GM19238 (cell line): Measurements from ENCODE around the gene HOXB1.
A peak's percentile ranks its signal among the peaks of the same experiment; 100 is the strongest.

ENCODE experiments used
- DNase-seq: peaks from one replicate; pipeline ENCODE4 v3.0.0; 2011; ENCODE audit warnings: low spot score; ENCODE audit not compliant: insufficient read length

Gene HOXB1

DNA sequence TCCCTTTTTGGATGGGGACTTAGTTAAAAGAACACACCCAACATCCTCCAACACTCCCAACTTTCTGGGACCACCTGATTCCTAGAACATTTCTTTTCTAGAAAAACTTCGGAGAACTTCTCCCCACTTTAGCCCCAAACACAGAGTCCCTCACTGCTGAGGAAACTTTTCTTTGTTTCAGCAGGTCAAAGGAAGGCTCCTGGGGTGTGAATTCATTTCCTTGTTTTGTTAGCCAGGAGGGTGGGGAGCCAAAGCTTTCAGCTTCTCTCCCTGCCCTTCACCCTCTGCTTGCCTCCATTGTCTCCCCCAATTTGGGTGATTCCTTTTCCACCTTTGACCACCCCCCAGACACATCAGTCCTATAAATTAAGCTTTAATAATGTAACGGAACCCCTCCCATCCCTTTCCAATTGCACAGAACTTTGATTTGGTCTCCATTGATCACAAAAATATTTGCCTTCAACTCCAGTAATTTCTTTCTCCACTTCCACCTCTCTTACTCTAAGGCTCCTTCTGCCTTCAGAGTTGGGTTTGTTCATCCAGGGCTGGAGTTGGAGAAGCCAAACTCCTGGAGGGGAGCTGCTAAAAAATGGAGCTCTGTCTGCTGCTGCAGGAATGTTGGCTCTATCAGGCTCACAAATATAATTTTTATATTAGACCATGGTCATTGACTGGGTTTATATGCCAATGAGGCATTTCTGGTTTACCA is 37.0 kb upstream of the HOXB1 start:
- DNase-seq, result no peak

DNA sequence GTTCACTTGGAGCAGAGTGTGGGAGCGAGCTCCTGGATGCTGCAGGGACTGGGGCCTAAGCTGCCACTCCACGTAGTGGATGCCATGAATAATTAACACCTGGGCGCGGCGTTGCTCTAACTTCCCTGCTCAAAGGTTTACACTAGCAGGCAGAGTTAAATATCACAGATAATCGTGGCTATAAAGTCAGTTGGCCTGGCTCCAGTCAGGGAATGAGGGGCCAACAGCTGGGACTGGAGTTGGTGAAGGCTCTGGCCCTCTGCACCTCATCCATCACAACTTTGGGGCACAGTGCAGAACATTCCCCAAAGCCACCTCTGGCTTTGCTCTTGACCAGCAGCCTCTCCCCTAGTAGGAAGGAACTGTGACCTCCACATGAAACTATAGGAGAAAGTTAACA is 36.4 kb upstream of the HOXB1 start:
- no peak for DNase-seq

DNA sequence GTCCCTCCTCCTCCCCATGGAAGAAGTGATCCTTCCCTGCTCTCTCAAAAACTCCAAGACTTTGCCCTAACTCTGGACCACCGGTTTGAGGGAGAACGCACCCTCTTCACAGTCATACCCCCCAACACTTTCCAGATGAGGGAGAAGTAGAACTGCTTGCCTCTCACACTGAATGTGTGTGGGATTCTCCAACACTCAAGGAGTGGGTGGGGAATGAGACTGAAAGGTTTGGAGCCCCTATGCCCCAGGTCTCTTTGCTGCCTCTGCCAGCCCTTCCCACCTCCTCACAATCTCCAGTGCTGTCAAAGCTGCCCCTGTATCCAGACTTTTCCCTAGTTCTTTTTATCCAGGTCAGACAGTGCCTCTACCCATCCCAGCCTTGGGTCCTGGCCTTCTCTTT is 35.9 kb upstream of the HOXB1 start:
- DNase-seq, result no peak

DNA sequence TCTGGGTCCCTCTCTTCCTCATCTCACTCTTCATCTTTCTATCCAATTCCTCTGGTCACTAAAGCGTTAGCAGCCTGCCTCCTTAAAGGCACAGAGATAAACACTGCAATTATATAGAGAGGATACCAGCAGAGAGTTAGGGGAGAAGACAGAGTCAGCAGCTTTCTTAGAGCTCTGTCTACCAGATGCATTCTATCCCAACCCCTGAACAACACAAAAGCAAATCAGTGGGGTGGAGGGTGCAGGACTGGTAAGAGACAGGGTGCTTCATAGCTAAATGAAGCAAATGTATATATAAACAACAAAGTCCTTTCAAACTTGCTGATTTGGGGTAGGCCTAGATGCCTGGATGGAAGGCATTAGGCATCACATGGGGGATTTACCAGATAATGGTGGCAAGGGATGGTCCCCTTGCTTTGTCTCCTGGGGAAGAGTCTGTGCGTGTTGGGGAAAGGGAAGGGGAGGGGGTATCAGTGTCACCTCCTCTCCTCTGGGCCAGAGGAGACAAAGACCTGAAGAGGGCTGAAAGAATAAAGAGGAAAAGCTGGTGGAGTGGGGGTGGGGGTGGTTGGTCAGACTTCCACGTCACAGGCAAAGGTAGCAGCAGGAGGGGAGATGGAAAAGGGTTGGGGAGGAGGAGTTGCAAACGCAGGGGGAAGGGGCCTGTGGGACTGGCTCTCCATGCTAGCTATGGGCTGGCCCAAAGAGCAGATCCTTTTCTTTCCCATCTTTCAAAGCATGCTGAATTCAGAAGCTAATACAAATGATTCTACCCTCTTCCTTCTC is 35.3 kb upstream of the HOXB1 start:
- no peak for DNase-seq

DNA sequence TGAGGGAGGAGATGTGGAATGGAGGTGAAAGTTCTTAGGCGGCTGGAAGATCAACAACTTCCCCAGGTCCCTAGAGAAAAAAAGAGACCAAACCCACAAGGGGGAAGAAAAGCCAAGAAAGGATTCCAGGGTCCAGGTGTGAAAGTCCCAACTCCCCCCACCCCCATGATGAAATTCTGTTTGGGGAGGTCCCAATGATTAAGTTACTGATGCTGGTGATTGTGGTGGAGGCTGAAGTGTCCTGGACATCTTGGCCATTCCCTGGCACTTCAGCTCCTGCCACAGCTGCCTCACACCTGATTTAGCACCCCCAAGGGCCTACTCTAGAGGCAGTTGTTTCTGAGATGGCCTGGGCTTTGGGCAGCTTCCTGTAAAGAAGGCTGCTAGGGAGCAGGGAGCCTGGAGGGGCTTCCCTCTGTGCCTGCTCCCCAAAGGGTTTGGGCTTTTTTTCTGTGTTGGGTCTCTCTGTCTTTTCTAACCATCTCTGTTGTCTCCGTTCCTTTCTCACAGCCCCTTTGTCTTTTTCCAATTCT is 34.3 kb upstream of the HOXB1 start:
- DNase-seq, result no peak

DNA sequence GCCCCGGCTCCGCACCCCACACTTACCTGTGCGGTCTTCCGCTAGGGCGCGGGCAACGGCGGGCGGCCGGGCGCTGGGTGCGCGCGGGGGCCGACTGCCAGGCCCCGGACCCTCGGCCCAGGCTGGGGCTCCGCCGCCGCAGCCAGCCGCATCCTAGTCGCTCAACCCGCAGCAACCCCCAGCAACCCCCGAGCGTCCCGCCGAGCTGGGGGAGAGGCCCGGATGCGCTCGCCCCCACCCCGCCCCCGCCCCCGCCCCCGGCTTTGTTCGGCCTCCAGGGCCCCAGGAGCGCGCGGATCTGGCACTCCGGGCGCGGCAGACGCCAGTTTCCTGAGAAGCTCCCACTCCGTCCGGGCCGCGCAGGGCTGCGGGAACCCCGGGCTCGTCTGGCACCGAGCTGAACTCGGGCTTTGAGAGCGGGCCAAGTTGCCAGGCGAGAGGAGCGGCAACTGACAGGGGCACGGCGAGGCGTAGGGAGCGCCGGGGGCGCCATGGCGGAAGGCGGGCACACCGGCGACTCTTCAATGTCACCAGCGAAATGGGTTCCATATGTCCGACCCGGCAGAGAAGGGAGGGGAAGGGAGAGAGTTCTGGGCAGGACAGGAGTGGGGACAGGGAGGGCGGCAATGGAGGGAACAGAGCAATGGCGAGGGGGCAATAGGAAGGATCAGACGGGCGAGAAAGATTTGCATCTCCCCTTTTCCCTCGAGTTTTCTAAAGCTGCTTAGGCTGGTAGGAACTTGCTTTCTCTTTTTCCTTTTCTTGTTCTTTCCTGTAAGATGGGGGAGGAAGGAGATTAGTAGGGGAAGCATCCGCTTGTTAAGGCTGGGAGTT is 33.6 kb upstream of the HOXB1 start:
- no peak for DNase-seq

DNA sequence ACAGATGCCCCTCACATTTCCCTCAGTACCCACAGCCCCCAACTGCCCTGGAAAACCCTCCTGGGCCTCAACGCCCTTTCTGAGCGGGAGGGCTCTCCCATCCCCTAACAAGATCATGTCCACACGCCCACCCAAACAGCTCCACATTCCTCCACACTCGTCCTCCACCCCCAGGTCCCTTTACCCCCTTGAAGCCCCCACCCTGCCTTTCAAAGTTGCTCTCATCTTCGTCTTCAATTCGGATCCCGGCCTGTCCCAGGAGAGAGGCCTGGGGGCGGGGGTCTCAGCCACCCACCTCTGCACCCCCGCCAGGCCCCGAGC is 33.0 kb upstream of the HOXB1 start:
- DNase-seq, result no peak

DNA sequence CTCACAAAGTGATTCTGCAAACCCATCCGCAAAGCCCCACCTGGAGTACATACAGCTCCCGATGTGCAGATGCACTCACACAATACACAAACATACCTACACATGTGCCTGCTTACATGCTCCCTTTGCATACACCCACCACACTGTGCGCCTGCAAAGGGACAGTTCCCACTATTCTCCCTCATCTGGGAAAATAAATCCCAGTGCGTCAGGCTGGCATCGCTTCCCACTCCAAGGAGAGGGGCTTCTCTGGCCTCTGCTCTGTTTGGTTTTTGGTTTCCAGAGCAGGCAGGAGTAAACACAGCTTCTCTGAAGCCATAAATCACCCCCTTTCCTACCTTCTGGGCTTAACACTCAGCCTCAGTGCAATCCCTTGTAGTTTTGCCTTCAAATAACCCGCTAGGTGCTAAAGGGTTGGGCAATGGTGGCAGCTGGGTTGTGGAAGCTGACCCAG is 32.6 kb upstream of the HOXB1 start:
- DNase-seq, result no peak

DNA sequence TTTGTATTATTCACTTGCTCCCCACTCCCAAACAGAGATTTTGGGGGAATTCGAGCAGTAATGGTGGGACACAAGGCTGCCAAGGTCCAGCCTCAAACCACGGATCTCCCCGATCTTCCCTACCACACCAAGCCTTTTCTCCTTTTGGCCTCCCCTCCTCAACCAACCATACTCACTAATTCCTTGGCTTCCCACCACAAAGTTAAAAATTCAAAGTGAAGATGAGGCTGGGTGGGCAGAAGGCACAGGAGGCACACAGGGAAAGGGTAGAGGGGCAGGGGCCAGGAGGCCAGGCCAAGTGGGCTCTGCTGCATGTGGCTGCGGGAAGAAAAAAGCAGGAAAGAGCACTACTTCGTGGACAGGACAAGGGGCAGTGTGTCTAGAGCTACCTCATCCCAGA is 32.1 kb upstream of the HOXB1 start:
- no peak for DNase-seq

DNA sequence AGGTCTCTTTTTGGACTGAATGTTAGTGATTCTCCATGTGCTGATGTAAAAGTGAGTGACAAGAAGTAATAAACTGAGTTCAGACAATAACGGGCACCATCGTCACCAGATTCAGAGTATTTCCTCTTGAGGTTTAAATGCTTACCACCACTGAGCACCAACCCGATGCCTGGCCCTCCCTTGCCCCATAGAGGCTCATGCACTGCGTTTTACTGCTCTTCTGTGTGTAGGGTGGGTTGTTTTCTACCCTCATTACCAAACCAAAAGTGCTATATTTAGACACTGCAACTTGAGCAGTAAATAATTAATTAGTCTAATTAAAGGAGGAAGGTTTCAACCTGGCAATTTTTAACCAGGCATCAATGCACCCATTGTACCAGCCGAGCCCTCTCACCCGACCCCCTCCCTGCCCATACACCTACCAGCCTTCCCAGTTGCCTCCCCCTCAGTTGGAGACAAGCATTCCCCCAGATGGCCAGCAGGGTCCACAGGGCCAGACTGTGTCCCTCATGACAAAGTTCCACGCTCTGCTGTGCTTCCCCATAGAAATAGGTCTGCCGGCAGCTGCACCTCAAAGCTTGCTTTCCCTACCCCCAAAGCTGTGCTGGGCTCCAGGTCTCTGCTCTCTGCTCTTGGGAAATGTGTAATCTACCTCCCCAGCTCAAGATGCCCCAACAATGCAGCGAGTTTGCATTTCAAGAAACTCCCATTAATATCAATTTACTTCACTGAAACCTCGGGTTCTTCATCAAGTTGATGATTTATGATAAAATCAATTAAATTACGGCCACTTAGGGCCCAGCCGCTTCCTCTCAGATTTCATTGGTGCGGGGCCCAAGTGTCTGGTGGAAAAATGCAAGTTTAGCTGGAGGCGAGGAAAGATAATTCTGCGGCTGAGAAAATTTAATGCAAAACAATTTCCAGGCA is 31.3 kb upstream of the HOXB1 start:
- DNase-seq, result peak; percentile 69

DNA sequence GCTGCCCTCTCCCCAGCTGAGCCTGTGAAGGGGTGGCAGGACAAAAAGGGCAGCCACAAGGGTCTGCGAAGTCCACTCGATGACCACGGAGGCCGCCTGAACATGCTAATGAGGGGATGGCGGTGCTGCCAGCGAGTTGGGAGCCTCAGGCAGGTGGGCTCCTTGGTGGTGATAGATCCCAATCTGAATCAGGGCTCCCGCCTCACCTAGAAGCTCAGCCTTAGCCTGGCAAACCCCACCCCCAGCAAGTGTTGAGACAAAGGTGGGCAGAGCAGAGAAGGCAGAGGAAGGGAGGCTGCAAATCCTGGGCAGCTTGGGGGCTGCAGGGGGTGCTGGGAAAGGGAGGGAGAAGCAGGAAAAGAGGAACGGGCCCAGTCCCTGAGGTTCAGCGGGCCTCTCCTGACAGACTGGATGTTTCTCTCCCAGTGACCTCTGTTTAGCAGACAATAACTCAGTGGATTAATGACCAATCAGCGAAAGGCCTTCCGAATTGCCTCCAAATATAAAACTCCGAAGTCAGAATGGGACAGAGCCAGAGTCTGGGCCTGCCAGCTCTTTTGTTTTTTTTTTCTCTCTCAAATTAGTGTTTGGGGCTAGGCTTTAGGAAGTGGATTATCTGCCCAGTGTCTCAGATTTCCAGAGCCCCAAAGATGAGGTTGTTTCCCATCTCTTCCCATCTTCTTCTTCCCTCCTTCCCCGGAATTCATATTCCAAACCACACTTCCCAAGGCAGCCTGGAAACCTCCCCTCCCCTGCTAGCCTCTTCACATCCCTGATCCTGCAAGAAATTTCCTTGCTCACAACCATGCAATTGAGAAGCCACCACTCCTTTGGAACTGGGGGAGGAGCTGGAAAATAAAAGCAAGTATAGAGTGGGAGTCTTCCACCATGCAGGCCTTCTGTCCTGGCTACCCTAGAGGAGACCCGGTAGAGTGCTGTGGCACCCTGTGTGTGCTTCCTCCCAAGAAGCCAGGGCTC is 29.3 kb upstream of the HOXB1 start:
- DNase-seq, result no peak

DNA sequence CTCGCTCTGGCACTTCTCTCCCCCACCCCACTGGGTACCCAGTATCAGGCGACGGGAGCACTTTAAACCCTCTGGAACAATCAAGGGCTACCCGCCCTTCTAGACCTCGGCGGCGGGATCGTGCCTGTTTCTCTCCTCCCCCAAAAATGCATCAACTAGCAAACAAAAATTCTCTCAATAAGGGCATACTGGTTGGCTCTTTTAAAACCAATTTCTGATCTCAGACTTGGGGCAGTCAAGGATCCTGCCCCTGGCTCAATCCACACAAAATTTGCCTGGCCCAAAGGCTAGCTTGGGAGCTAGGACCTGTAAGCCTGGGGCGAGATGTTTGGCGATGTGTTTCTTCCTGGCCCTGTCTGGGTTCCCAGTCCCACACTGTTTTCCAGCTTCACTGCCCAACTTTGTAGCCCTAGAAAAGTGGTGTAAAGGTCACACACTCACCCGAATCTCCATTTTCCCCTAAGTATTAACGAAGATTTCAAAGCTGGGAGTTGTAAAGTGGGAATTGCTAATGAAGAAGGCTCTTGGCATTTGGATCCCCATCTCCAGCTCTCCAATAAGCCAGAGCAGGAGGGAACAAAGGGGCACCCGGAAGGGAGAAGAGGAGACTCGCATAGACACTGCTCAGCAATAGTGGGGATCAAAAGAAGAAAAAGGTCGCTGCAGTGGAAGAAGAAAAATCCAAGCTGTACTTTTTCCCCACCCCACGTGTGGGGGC is 28.5 kb upstream of the HOXB1 start:
- no peak for DNase-seq

DNA sequence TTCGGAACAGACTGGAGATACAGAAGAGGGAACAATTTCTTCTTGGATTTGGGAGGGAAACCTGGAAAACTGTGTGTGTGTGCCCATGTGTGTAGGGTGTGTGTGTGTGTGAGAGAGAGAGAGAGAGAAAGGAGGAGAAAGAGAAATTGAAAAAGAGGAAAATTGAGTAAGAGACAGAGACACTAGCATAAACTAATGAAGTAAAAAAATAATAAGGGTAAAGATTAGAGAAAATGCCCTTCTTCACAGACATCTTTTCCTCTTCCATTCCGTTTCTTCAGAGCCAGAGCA is 28.0 kb upstream of the HOXB1 start:
- DNase-seq, result no peak

GRCh38 chr17:48558057-48558830 is 27.4 kb upstream of the HOXB1 start:
- DNase-seq, result no peak

DNA sequence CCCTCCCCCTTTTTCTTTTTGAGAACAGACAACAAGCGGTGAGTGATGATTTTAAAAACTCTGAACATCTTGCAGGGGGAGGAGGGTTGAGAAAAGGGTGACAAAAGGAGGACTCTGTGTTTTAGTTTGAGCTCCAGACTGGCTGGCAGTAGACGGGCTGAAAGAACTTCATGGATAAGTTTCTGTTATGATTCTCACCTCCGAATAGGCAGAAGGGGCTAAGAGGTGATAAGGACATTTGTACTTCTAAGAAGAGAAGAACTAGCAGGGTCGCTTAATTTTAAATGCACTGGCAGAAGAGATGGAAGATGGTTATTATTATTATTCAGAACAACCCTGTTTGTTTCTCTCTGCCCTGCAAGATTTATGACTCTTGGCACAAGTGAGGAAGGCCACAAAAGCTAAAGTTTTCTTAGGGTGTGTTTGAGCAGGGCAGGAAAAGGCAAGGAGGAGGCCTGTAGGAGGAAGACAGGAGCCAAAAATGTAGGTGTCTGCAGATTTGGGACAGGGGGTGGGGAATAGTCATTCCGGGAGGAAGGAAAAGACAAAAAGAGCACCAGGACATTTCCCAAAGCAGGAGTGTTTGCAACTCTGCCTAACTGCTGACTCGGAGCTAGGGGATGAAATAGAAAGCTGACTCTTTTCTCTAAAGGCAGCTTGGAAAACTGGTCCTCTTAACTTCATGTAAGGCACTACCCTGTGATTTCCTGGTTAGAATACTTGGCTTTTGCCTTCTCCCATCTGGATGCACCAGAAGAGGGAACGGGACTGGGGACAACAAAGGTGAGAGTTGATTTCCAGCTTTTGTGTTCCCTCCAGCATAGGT is 26.0 kb upstream of the HOXB1 start:
- DNase-seq, result no peak

- DNase-seq, result no peak
These were observed 25.4 kb upstream of the HOXB1 start for GRCh38 chr17:48556229-48556575.
